ENCODE results near the gene IKBKE.

The IKBKE gene

DNA sequence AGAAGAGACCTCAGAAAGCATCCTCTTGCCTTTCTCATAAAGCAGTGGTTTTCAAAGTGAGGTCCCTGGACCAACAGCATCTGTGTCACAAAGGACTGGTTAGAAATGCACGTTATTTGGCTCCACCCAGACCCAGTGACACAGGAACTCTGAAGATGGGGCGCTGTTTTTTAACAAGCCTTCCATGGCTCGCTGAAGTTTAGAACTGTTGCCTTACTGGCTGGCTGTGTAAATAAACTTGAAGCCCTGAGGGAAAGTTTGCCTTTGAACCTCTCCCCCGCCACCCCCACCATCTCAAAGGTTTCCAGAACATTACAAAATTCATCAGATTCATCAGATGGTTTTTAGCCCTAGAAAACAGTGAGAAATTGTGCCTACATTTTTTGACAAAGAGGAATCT, 21.8 kb upstream of the IKBKE start:
- Histone ChIP-seq H2AFZ (ENCODE audit: low read length) (no peak overlapping the region), H3K27me3 (ENCODE audit: insufficient read depth, low read length) (no peaks in the 10 kb centered on the region), H3K9me3 (ENCODE audit: low read length) (no peaks in the 10 kb centered on the region), H3K4me3 (ENCODE audit: low read depth, low read length, poor library complexity, severe bottlenecking) (no peak overlapping the region), H3K9ac (ENCODE audit: low read length) (no peak overlapping the region), H3K79me2 (ENCODE audit: insufficient read depth, low read length) (no peaks in the 10 kb centered on the region), H3K36me3 (ENCODE audit: insufficient read depth, low read length) (peaks cover 56% of the 10 kb centered on the region), H3K27ac (ENCODE audit: low read depth, low read length, poor library complexity, severe bottlenecking) (no peak overlapping the region), H3K9me2 (ENCODE audit: low read depth, low read length) (no peaks in the 10 kb centered on the region), H3K4me2 (ENCODE audit: low read length) (no peak overlapping the region), H3K4me1 (ENCODE audit: insufficient read depth, low read length, severe bottlenecking) (no peaks in the 10 kb centered on the region), H3F3A (ENCODE audit: insufficient read depth, low read length) (no peaks in the 10 kb centered on the region), H4K20me1 (ENCODE audit: insufficient read depth, low read length) (no peaks in the 10 kb centered on the region)
- TF ChIP-seq EZH2 (IDR thresholded peaks at IDR 0.05; ENCODE audit: borderline replicate concordance, low read length) (no peak), CTCF (IDR thresholded peaks at IDR 0.05; ENCODE audit: low read length) (no peak)

- H3K27ac ChIP-seq (ENCODE audit: low read depth, low read length, poor library complexity, severe bottlenecking) = no peak overlapping the region
Measured at GRCh38 chr1:206449565-206449964, 20.7 kb upstream of the IKBKE start.

GRCh38 chr1:206450281-206450680, 20.0 kb upstream of the IKBKE start:
- Histone ChIP-seq H4K20me1 (ENCODE audit: insufficient read depth, low read length) (no peaks in the 10 kb centered on the region), H3K27me3 (ENCODE audit: insufficient read depth, low read length) (no peaks in the 10 kb centered on the region), H3K79me2 (ENCODE audit: insufficient read depth, low read length) (no peaks in the 10 kb centered on the region), H2AFZ (ENCODE audit: low read length) (no peak overlapping the region), H3K4me2 (ENCODE audit: low read length) (no peak overlapping the region), H3K4me3 (ENCODE audit: low read depth, low read length, poor library complexity, severe bottlenecking) (no peak overlapping the region), H3K36me3 (ENCODE audit: insufficient read depth, low read length) (peaks cover 59% of the 10 kb centered on the region), H3K9me3 (ENCODE audit: low read length) (no peaks in the 10 kb centered on the region), H3F3A (ENCODE audit: insufficient read depth, low read length) (no peaks in the 10 kb centered on the region), H3K27ac (ENCODE audit: low read depth, low read length, poor library complexity, severe bottlenecking) (no peak overlapping the region), H3K4me1 (ENCODE audit: insufficient read depth, low read length, severe bottlenecking) (no peaks in the 10 kb centered on the region), H3K9me2 (ENCODE audit: low read depth, low read length) (no peaks in the 10 kb centered on the region), H3K9ac (ENCODE audit: low read length) (no peak overlapping the region)
- TF ChIP-seq EZH2 (IDR thresholded peaks at IDR 0.05; ENCODE audit: borderline replicate concordance, low read length) (no peak), CTCF (IDR thresholded peaks at IDR 0.05; ENCODE audit: low read length) (no peak)

More at GRCh38 chr1:206449565-206449964, 20.7 kb upstream of the IKBKE start:
- no peaks in the 10 kb centered on the region for H3K79me2 ChIP-seq (ENCODE audit: insufficient read depth, low read length)
- no peaks in the 10 kb centered on the region for H3K9me2 ChIP-seq (ENCODE audit: low read depth, low read length)
- peaks cover 59% of the 10 kb centered on the region for H3K36me3 ChIP-seq (ENCODE audit: insufficient read depth, low read length)
- H4K20me1 ChIP-seq (ENCODE audit: insufficient read depth, low read length) = no peaks in the 10 kb centered on the region
- H3K27me3 ChIP-seq (ENCODE audit: insufficient read depth, low read length) = no peaks in the 10 kb centered on the region
- H2AFZ ChIP-seq (ENCODE audit: low read length) = no peak overlapping the region
- TF ChIP-seq CTCF (IDR thresholded peaks at IDR 0.05; ENCODE audit: low read length) = no peak
- TF ChIP-seq EZH2 (IDR thresholded peaks at IDR 0.05; ENCODE audit: borderline replicate concordance, low read length) = no peak
- H3K9me3 ChIP-seq (ENCODE audit: low read length) = no peaks in the 10 kb centered on the region
- no peak overlapping the region for H3K4me3 ChIP-seq (ENCODE audit: low read depth, low read length, poor library complexity, severe bottlenecking)
- H3F3A ChIP-seq (ENCODE audit: insufficient read depth, low read length) = no peaks in the 10 kb centered on the region
- no peaks in the 10 kb centered on the region for H3K4me1 ChIP-seq (ENCODE audit: insufficient read depth, low read length, severe bottlenecking)
- H3K9ac ChIP-seq (ENCODE audit: low read length) = no peak overlapping the region
- no peak overlapping the region for H3K4me2 ChIP-seq (ENCODE audit: low read length)
